ENCODE data around the gene TRAF3IP3. TPM values are rescaled to one million over a fixed set of nuclear protein-coding genes. Genes with fewer than 3 reads are reported as not detected.

TRAF3IP3 gene
- total and polyA plus RNA-seq, 2 donors (not counting 1 experiment from before 2014, with no cell fraction given) = not detected

- no peak for TF ChIP-seq EZH2 (IDR thresholded peaks at IDR 0.05; ENCODE audit: low read length, missing control alignments)
- no peak for TF ChIP-seq CTCF (conservative IDR thresholded peaks at IDR 0.05 in 1 of 2, IDR thresholded peaks at IDR 0.05 in 1 of 2; ENCODE audit: low read depth in 1 of 2, low read length in 2 of 2)
- H3K27ac ChIP-seq (ENCODE audit: insufficient read depth, low read length) = no peak overlapping the region
- H3K4me2 ChIP-seq (ENCODE audit: extremely low read depth, insufficient read depth, low read length) = no peak overlapping the region
- no peak overlapping the region for H3K9ac ChIP-seq (ENCODE audit: insufficient read depth, low read length)
- H3K9me3 ChIP-seq (ENCODE audit: control insufficient read depth, insufficient read depth, low read depth, low read length) = no peaks in the 10 kb centered on the region
- H3K4me1 ChIP-seq (ENCODE audit: control insufficient read depth, extremely low read depth, insufficient read depth, low read length) = no peaks in the 10 kb centered on the region
- no peak for DNase-seq (ENCODE audit: low read depth in 2 of 2)
- H3K27me3 ChIP-seq (ENCODE audit: control insufficient read depth, insufficient read depth, low read length) = no peaks in the 10 kb centered on the region
- H3K36me3 ChIP-seq (ENCODE audit: control insufficient read depth, insufficient read depth, low read length) = no peaks in the 10 kb centered on the region
- no peak overlapping the region for H2AFZ ChIP-seq (ENCODE audit: low read length)
- H3K4me3 ChIP-seq (replicated peaks in 1 of 4; ENCODE audit: control extremely low read depth in 1 of 4, insufficient read depth in 1 of 4, low read depth in 3 of 4, low read length in 4 of 4) = no peak overlapping the region
- no peaks in the 10 kb centered on the region for H3K79me2 ChIP-seq (ENCODE audit: control insufficient read depth, insufficient read depth, low read length)
- no peaks in the 10 kb centered on the region for H4K20me1 ChIP-seq (ENCODE audit: control insufficient read depth, extremely low read depth, insufficient read depth, low read length)
These were observed 19.8 kb downstream of the TRAF3IP3 start for GRCh38 chr1:209775678-209776077.

GRCh38 chr1:209777587-209777986 lies 21.7 kb downstream of the TRAF3IP3 start:
- no peak for TF ChIP-seq CTCF (conservative IDR thresholded peaks at IDR 0.05 in 1 of 2, IDR thresholded peaks at IDR 0.05 in 1 of 2; ENCODE audit: low read depth in 1 of 2, low read length in 2 of 2)
- no peak for TF ChIP-seq EZH2 (IDR thresholded peaks at IDR 0.05; ENCODE audit: low read length, missing control alignments)
- no peak overlapping the region for H3K4me2 ChIP-seq (ENCODE audit: extremely low read depth, insufficient read depth, low read length)
- no peaks in the 10 kb centered on the region for H3K4me1 ChIP-seq (ENCODE audit: control insufficient read depth, extremely low read depth, insufficient read depth, low read length)
- no peak overlapping the region for H3K9ac ChIP-seq (ENCODE audit: insufficient read depth, low read length)
- no peak overlapping the region for H3K27ac ChIP-seq (ENCODE audit: insufficient read depth, low read length)
- H3K27me3 ChIP-seq (ENCODE audit: control insufficient read depth, insufficient read depth, low read length) = no peaks in the 10 kb centered on the region
- H3K36me3 ChIP-seq (ENCODE audit: control insufficient read depth, insufficient read depth, low read length) = no peaks in the 10 kb centered on the region
- no peaks in the 10 kb centered on the region for H3K79me2 ChIP-seq (ENCODE audit: control insufficient read depth, insufficient read depth, low read length)
- no peak for DNase-seq (ENCODE audit: low read depth in 2 of 2)
- H2AFZ ChIP-seq (ENCODE audit: low read length) = no peak overlapping the region
- no peak overlapping the region for H3K4me3 ChIP-seq (replicated peaks in 1 of 4; ENCODE audit: control extremely low read depth in 1 of 4, insufficient read depth in 1 of 4, low read depth in 3 of 4, low read length in 4 of 4)
- H3K9me3 ChIP-seq (ENCODE audit: control insufficient read depth, insufficient read depth, low read depth, low read length) = no peaks in the 10 kb centered on the region
- no peaks in the 10 kb centered on the region for H4K20me1 ChIP-seq (ENCODE audit: control insufficient read depth, extremely low read depth, insufficient read depth, low read length)

- no peak overlapping the region for H3K9ac ChIP-seq (ENCODE audit: insufficient read depth, low read length)
- H3K27me3 ChIP-seq (ENCODE audit: control insufficient read depth, insufficient read depth, low read length) = no peaks in the 10 kb centered on the region
- H2AFZ ChIP-seq (ENCODE audit: low read length) = no peak overlapping the region
- no peak overlapping the region for H3K4me3 ChIP-seq (replicated peaks in 1 of 4; ENCODE audit: control extremely low read depth in 1 of 4, insufficient read depth in 1 of 4, low read depth in 3 of 4, low read length in 4 of 4)
- no peaks in the 10 kb centered on the region for H3K36me3 ChIP-seq (ENCODE audit: control insufficient read depth, insufficient read depth, low read length)
- no peaks in the 10 kb centered on the region for H3K79me2 ChIP-seq (ENCODE audit: control insufficient read depth, insufficient read depth, low read length)
- no peak overlapping the region for H3K4me2 ChIP-seq (ENCODE audit: extremely low read depth, insufficient read depth, low read length)
- H3K9me3 ChIP-seq (ENCODE audit: control insufficient read depth, insufficient read depth, low read depth, low read length) = no peaks in the 10 kb centered on the region
- no peak for DNase-seq (ENCODE audit: low read depth in 2 of 2)
- H3K27ac ChIP-seq (ENCODE audit: insufficient read depth, low read length) = no peak overlapping the region
- H3K4me1 ChIP-seq (ENCODE audit: control insufficient read depth, extremely low read depth, insufficient read depth, low read length) = no peaks in the 10 kb centered on the region
- TF ChIP-seq CTCF (conservative IDR thresholded peaks at IDR 0.05 in 1 of 2, IDR thresholded peaks at IDR 0.05 in 1 of 2; ENCODE audit: low read depth in 1 of 2, low read length in 2 of 2) (no peak), EZH2 (IDR thresholded peaks at IDR 0.05; ENCODE audit: low read length, missing control alignments) (no peak)
- no peaks in the 10 kb centered on the region for H4K20me1 ChIP-seq (ENCODE audit: control insufficient read depth, extremely low read depth, insufficient read depth, low read length)
These were observed 22.2 kb downstream of the TRAF3IP3 start for GRCh38 chr1:209778102-209778501.

Data from fibroblast of lung (primary cell).